ENCODE results near the gene GLI1.
A peak's percentile ranks its signal among the peaks of the same experiment; 100 is the strongest.

The GLI1 gene

GRCh38 chr12:57460841-57461275 is 1.3 kb downstream of the GLI1 start:
- no peak for DNase-seq (ENCODE audit: low read depth in 1 of 2, low spot score in 1 of 2)

GRCh38 chr12:57461276-57461916 is 1.8 kb downstream of the GLI1 start:
- no peak for DNase-seq (ENCODE audit: low read depth in 1 of 2, low spot score in 1 of 2)

- no peak for DNase-seq (ENCODE audit: low read depth in 1 of 2, low spot score in 1 of 2)
These were observed 2.3 kb downstream of the GLI1 start for GRCh38 chr12:57461917-57462250.

GRCh38 chr12:57462251-57462911 is 2.8 kb downstream of the GLI1 start:
- peak; percentile 79 to 86 for DNase-seq (ENCODE audit: low read depth in 1 of 2, low spot score in 1 of 2)

- no peak for DNase-seq (ENCODE audit: low read depth in 1 of 2, low spot score in 1 of 2)
These were observed 3.3 kb downstream of the GLI1 start for GRCh38 chr12:57462912-57463253.

- DNase-seq (ENCODE audit: low read depth in 1 of 2, low spot score in 1 of 2) = no peak
These were observed 5.0 kb downstream of the GLI1 start for GRCh38 chr12:57464569-57464968.

- DNase-seq (ENCODE audit: low read depth in 1 of 2, low spot score in 1 of 2) = no peak
These were observed 5.6 kb downstream of the GLI1 start for GRCh38 chr12:57465030-57465746.

- DNase-seq (ENCODE audit: low read depth in 1 of 2, low spot score in 1 of 2) = no peak
These were observed 6.3 kb downstream of the GLI1 start for GRCh38 chr12:57465747-57466505.

- DNase-seq (ENCODE audit: low read depth in 1 of 2, low spot score in 1 of 2) = no peak
These were observed 7.8 kb downstream of the GLI1 start for GRCh38 chr12:57467212-57467874.

GRCh38 chr12:57467915-57468314 is 8.3 kb downstream of the GLI1 start:
- no peak for DNase-seq (ENCODE audit: low read depth in 1 of 2, low spot score in 1 of 2)

- no peak for DNase-seq (ENCODE audit: low read depth in 1 of 2, low spot score in 1 of 2)
These were observed 9.9 kb downstream of the GLI1 start for GRCh38 chr12:57469296-57470164.

- DNase-seq (ENCODE audit: low read depth in 1 of 2, low spot score in 1 of 2) = no peak
These were observed 10.8 kb downstream of the GLI1 start for GRCh38 chr12:57470286-57470969.

- no peak for DNase-seq (ENCODE audit: low read depth in 1 of 2, low spot score in 1 of 2)
These were observed 11.5 kb downstream of the GLI1 start for GRCh38 chr12:57470970-57471656.

- DNase-seq (ENCODE audit: low read depth in 1 of 2, low spot score in 1 of 2) = no peak
These were observed 12.1 kb downstream of the GLI1 start for GRCh38 chr12:57471661-57472060.

GRCh38 chr12:57472391-57472790 is 12.8 kb downstream of the GLI1 start:
- DNase-seq (ENCODE audit: low read depth in 1 of 2, low spot score in 1 of 2) = no peak

GRCh38 chr12:57473392-57473791 is 13.8 kb downstream of the GLI1 start:
- no peak for DNase-seq (ENCODE audit: low read depth in 1 of 2, low spot score in 1 of 2)

GRCh38 chr12:57473886-57474285 is 14.3 kb downstream of the GLI1 start:
- no peak for DNase-seq (ENCODE audit: low read depth in 1 of 2, low spot score in 1 of 2)

- DNase-seq (ENCODE audit: low read depth in 1 of 2, low spot score in 1 of 2) = no peak
These were observed 14.8 kb downstream of the GLI1 start for GRCh38 chr12:57474430-57474829.

- DNase-seq (ENCODE audit: low read depth in 1 of 2, low spot score in 1 of 2) = no peak
These were observed 15.3 kb downstream of the GLI1 start for GRCh38 chr12:57474862-57475261.

Data from activated CD4-positive, alpha-beta T cell treated with anti-CD3 and anti-CD28 coated beads, Interleukin-2, amount 50 U/mL, for 24 hours (primary cell).